DMS153 treated with DMSO at 0.1 percent for 48 hours (cell line): ENCODE results near the gene RNF167.

ENCODE experiments used
- DNase-seq: peaks from one replicate; lab custom pipeline; 2025; ENCODE audit not compliant: unreplicated experiment; lab: John Stamatoyannopoulos, UW

Gene RNF167

DNA sequence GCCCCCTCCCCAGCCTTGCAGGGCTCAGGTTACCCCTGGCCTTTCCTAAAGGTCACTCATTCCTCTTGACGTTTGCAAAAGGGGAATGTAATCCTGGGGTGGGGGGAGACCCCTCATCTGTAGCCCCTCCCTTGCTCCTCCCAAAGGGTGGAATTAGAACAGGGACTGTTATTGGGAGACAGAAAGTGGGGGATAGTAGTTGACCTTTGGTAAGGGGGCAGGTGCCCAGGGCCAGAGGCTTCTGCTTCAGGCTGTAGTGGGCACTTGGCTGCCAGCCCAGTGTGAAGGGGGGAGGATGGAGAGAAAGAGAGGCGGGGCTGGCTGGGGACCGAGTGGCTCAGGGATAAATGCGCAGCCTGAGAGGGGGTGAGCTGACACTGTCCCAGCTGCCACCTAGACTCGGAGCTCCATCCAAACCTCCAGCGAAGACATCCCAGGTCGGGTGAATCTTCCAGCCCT, 10.7 kb downstream of the RNF167 start, which contains the start of gene ENO3:
Gene ENO3, plus strand, starts transcription at position 374 of the 459 bp plus-strand sequence. CDS start 711 bp downstream, outside the sequence.
- no peak for DNase-seq

DNA sequence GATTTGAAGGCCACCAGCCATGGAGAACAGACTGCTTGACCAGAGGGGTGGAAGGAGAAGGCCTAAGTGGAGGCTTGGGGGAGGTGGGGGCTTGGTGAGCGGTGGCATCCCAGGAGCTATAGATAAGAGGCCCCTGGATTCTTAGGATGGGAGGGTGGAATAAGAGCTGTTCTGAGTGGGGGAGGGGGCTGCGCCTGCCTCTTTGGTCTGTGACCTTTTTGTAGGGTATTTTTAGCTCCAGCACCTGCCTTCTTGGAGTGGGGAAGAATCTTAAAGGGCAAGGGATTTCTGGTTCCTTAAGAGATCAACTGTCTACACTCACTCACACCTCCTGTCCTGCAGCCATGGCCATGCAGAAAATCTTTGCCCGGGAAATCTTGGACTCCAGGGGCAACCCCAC, 11.4 kb downstream of the RNF167 start:
- no peak for DNase-seq

DNA sequence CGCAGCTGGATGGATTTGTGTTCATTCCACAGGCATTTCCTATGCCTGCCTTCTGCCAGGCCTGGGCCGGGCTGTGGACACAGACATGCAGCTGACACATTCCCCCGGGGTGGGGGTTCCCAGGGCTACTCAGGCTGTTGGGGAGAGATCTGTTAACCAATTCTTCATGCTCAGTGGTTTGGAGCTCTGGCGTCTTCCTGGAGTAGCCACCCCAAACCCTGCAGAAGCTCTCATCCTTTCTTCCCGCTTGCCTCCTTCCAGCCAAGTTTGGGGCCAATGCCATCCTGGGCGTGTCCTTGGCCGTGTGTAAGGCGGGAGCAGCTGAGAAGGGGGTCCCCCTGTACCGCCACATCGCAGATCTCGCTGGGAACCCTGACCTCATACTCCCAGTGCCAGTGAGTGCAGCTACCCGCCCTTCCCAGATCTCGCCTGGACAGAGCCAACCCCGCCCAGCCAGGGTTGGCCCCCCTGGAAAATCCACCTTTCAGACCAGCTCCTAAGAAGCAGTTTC, 13.4 kb downstream of the RNF167 start:
- no peak for DNase-seq

- DNase-seq, result no peak
These were observed 15.0 kb downstream of the RNF167 start for GRCh38 chr17:4955091-4955490.

DNA sequence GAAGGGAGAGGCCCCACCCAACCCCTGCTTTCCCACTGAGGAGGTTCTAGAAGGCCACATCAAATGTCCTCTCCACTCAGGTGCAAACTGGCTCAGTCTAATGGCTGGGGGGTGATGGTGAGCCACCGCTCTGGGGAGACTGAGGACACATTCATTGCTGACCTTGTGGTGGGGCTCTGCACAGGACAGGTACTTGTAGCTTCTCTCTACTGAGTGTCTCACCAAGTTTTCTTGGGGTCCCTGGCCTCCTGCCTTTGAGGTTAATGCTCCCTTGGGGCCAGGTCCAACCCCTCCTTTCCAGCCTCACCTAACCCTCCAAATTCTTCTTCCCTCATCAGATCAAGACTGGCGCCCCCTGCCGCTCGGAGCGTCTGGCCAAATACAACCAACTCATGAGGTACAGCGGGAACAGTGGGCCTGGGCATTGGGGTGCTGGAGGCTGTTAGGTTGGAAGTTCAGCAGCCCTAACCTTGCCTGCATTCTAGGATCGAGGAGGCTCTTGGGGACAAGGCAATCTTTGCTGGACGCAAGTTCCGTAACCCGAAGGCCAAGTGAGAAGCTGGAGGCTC, 16.5 kb downstream of the RNF167 start:
- no peak for DNase-seq

DNA sequence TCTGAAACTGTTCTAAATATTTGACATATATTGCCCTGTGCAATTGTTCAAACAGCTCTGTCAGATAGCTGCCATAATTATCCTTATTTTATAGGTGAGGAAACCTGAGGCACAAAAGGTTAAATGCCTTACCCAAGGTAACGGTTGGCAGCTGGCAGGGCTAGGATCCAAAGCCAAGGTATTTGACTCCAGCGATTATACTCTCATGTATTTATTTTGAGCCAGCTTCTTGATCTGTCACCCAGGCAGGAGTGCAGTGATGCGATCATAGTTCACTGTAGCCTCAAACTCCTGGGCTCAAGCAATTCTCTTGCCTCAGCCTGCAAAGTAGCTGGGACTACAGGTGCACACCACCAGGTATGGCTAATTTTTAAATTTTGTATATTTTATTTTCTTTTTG, 18.0 kb downstream of the RNF167 start:
- DNase-seq, result no peak

DNA sequence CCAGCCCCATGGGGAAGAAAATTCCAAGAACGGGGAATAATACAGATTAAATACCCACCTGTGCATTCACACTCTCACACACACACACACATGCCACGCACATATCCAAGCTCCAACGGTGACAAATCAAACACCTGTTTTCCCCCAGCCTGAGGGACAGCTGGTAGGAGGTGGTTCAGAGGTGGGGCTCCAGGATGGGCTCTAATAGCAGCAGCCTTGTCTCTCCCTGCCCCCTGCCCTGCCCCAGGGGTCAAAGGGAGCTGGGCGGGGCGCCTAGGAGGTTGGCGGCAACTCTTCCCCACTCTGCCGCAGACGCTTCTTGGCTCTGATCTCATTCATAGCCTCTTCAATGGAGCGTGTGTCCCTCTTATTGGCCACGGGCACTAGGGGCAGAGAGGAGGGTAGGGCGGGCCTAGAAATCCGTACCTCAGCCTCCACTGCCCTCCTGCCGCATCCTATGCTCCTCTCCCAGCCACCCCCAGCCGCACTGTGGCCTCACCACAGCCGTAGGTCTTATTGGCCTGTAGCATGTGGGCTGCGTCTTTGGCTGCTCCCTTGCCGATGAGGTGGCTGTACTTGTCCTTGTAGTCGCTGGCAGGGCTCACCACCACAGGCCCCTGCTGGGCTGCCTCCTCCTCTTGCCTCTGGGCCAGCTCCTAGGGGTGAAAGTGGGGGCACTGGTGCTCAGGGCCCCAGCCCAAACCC, 19.3 kb downstream of the RNF167 start:
- DNase-seq, result no peak

- no peak for DNase-seq
These were observed 20.3 kb downstream of the RNF167 start for GRCh38 chr17:4960279-4960922.

DNA sequence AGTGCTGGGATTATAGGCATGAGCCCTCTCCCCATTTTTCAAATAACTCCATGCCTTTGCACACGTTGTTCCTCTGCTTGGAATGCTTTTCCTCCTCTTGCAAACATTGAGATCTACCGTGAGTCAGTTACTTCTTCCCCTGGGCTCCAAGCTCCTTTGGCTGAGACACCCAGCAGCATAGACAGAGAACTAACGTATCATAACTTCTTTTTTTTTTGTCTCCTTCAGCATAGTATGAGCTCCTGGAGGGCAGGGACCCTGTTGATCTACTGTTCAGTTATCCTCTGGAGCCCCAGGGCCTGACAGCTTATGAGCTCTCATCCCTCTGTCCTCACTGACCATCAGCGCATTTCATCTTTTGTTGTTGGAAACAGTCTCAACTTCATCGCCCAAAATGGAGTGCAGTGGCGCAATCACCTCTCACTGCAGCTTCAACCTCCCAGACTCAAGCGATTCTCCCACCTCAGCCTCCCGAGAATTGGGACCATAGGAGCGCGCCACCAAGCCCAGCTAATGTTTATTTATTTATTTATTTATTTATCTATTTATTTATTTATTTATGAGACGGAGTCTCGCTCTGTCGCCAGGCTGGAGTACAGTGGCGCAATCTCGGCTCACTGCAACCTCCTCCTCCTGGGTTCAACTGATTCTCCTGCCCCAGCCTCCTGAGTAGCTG, 25.4 kb downstream of the RNF167 start:
- DNase-seq, result no peak

DNA sequence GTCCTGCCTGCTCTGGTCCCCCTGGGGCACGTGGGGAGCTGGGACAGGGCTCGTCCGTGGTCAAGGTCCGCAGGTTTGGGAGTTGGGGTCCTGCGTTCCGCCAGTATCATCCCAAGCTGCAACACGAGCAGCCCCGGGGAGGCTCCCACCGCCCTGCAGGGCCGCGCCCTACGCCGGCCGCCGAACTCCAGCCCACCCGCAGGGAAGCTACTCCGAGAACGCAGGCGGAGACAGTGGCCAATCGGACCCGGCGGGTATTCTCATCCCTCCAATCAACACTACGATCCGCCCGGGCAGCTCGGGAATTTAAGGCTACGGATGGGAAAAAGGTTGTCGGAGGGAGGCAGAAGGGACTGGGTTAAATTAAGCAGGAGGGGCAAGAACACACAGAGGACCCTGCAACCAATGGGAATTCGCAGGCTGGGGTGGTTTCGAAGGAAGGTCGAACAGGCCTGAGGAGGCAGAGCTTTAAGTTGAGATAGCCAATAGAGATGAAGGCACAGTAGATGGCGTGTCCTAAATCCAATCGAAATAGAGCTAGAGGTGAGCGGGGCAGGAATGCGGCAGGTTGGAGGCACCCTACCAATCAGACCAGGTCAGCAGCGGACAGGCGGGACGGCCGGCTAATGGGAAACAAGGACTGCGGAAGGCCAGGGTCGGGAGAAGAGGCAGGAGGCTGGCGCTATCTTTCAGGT, 26.9 kb downstream of the RNF167 start:
- DNase-seq, result peak; percentile 90

DNA sequence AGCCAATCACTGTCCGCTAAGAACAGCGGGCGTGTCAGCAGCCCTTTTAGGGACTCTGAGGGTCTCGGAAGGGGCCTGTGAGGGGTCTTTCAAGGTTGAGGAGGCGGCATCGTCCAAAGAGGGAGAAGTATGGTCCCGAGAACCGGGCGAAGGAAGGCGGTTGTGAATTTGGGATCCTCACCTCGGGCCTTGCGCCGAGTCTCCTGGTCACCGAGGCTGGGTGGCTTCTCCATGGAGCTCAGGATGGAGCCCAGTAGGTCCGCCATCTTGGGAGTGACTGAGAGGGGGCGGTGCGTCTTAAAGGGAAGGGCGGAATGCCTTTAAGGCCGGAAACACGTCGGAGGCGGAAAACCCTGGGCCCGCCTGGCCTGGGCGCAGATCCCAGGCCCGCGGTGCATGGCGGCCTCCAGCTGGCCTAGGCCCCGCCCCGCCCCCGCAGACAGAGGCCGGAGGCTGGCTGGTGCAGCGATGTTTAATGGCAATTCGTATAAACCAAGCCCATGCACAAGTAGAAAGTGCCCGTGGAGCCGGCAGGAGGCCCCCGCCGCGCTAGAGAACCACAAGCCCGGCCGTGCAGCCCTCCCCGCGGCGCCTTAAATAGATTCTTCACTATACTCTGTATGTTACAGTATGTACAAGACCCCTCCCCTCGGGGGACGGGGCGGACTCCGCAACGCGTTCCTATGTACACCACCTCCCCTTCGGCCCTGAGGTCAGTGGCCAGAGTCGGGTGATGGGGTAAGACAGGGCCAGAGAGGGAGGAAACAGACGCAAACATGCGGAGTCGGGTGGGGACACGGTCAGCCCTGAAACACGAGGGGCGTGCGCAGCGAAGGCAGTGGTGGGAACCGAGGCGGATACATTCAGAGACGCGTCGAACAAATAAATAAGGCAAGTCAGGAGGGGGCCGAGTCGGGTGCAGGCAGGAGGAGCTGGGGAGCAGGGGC, 27.7 kb downstream of the RNF167 start, which contains the start of gene SPAG7:
Gene SPAG7, minus strand, starts transcription at position 279 of the 947 bp plus-strand sequence. Its CDS starts 13 bp downstream, at position 266.
- peak; percentile 78 for DNase-seq

DNA sequence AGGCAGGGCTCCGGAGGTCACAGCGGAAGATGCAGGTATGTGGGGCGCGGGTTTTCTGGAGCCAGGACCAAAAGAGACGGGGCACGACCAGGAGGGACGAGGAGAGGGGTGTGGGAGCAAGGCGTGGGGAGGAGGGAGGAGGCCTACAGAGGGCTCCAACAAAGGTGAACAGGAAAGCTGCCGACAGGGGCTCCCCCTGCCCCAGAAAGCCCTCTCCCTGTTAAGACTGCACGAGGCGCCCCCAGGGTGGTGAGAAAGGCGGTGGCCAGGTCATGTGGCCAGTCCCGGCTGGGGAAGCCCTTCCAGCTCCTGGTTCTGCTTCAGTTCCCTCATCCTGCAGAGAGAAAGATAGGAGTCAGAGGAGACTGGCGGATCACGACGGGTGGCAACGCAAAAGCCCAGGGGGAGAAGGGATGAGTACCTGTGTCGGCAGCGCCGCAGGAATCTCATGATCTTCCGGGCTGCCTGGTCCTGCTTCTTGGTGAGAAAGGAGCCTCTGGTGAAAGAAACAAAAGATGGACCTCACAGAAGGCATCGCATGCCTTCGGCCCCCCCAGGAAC, 28.5 kb downstream of the RNF167 start:
- DNase-seq, result no peak

- DNase-seq, result no peak
These were observed 29.0 kb downstream of the RNF167 start for GRCh38 chr17:4969047-4969550.

DNA sequence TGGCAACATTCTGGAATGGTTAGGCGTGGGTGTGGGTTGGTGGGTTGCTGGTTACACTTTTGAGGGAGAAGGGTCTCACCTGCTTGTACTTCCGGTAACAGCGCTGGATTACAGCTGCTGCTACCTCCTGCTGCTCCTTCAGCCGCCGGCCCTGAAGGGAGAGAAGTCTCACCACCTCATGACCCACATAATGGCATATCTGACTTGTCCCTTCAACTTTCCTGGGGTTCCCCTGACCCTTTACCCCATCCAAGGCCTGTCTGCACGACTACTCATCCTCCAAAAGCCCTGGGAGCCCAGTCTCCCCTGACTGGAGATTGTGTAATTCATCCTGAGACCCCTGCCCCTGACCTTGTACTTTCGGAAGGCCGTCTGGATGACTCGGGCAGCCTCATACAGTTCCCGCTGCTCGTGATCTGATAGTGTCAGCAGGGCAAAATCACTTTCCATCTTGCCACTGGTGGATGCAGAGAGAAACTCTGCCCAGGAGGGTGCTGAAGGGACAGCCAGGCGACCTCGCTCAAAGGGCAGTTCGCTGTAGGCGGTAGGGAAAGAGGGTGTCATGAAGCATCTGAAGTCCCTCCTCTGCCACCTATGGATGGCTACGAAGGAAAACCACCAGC, 29.6 kb downstream of the RNF167 start:
- no peak for DNase-seq

DNA sequence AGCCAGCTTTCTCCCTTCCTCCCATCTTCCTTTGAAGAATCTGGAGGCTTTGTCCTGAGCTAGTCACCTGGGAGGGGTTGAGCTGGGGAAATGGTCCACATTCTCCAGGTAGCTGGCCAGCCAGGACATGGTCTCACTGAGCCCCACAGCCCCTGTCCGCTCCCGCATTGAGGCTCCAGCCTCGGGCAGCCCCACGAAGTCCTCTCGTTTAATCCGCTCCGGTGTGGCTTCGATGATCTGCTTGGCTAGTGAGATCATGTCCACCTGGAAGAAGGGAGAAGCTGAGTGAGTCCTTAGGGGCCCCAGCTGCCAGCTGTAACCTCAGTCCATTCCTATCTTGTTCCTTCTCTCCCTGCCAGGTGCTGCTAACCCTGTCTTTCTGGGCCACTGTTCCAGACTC, 30.2 kb downstream of the RNF167 start:
- no peak for DNase-seq

- DNase-seq, result no peak
These were observed 31.8 kb downstream of the RNF167 start for GRCh38 chr17:4971826-4972225.

DNA sequence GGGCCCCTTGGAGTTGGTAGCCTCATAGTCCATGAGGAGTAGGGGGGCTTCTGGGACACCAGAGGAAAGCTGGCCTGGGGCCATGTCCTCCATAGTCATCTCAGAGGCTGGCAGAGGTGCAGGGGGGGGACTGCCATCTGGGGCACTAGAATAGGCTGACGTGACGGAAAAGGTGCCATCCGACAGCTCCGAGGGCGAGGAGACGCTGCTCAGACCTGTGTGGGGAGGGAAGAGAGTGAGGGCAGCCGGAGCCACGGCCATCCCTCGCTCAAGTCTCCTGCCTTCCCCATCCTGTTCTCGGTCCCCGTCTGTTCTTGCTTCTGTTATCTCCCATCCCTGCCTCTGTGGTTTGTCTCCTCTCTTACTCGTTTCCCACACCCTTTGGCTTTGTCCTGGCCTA, 32.3 kb downstream of the RNF167 start:
- no peak for DNase-seq

DNA sequence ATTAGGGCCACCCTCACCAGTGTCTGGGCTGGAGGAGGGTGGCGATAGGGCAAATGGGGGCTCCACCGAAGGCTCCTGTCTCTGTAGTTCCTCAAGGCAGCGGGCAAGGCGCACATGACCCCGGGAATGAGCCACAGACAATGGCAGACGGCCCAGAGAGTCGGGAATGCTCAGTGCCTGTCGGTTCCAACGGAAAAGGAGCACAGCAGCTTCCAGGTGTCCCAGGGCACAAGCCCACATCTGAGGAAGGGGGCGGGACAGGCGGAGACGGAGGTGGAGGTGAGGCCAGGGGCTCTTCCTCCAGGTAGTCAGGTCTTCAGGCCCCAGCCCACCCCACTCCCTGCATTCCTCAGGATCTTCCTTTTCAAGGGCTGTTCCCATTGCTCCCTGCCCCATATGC, 32.7 kb downstream of the RNF167 start:
- DNase-seq, result no peak
